Measurements from ENCODE around the gene UPB1.
A peak's percentile ranks its signal among the peaks of the same experiment; 100 is the strongest.

Gene UPB1

DNA sequence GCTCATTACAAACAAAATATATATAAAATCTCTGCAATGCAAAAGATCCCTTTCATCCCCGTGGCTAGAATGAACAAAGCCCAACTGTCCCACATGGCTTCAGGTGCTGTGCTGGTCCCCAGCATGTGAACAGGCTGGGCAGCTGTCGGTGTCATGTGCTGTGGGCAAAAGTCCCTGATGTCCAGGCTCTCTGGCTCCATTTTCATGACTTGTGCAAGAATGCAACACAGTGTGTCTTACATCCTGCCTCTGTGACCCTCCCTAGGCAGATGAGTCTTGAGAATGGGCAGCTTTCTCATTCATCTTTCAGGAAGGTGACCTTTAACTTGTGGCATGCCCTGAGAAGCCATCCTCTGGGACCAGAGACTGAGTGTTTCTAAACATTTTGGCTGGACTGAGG lies 45.3 kb downstream of the UPB1 start:
- DNase-seq, result no peak

DNA sequence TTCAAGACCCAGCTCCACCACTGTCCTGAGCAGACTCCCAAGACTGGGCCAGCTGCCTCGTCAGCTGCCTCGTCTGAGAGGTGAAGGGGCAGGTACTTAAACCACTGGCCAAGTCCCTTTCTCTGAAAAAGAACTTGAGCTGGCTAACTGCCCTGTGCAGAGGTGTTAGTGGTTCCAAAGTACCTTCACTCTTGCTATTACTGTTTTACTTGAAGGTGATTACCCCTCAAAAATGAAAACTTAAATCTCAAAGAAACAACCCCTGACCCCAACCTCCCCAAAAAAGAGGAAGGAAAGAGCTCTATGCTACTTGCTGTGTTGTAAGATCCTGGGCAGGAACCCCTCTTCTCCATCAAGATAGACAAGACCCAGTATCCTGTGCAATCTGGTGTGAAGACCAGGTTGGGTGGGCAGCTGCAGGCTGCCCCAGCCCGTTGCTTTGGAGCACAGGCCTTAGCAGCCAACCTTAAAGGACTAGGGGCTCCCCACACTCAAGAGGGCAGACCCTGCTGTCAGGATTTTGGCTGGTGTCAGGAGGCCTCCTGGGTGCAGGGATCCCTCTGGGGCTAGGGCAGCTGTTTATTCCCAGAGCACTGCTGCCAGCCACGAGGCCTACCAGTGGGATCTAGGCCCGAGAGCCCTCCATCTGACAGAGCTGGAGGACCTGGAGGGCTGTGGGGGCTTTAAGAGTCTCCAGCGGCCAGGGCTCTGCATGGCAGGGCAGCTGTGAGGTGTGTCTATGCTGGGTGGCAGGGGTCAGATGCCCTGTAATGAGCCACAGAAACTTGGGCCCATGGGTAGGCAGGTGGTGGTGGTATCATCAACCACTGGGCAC lies 46.8 kb downstream of the UPB1 start:
- DNase-seq, result no peak

- DNase-seq, result no peak
Observed at GRCh38 chr22:24542641-24543040, 47.5 kb downstream of the UPB1 start.

GRCh38 chr22:24543185-24543601 lies 48.1 kb downstream of the UPB1 start:
- no peak for DNase-seq

- no peak for DNase-seq
Observed at GRCh38 chr22:24543679-24544243, 48.6 kb downstream of the UPB1 start.

DNA sequence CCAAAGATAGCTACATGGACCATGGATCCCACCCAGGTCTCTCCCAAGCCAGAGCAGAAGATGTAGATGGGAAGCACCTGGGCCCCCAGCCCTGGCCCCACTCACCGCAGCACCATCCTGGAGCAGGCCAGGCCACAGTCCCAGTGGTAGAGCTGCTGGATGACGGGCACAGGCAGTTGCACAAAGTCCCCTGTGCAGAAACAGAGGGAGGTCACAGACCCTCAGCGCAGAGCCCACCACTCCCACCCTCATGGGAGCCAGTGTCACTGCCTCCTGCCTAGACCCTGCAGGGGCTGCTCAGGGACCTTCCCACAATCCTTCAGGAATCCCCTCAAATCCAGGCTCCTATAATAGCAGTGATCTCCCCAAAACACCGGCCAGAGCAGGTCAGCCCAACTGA lies 53.7 kb downstream of the UPB1 start:
- no peak for DNase-seq

DNA sequence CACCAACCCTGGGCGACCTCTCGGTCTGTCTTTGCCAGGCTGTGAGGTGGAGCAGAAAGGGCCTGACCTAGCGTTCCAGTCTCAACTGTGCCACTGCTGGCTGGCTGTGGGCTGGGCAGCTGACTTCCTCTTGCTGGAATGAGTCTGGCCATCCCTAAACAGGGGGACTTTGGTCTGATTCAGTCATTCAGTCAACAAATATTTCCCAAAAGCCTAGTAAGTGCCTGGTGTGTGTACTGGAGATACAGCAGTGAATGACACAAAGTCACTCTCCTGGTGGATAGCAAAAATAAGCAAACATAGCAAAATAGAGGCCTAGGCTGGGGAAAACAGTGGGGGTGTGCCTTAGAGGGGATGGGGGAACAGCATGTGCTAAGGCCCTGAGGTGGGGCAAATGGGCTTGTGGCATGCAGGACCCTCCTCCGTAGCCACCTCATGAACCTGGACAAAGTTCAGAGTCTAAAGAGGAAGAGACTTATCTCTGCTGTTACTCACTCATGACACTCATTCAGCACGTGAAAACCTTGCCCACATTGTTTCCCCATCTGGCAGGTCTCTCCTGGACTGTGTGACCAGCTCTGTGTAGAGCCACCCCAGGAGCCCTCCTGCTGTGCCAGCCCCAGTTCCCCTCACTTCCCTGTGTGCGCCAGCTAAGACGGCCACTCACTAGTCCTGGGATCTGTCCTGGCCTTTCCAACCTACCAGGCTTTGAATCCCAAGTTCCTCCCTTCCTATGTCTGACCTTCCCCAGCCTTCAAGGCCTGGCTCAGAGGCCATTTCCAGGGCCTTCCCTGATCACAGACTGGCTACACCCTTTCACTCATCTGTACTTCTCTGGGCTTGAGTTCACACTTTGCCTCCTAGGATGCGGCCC lies 55.1 kb downstream of the UPB1 start:
- peak; percentile 39 for DNase-seq

DNA sequence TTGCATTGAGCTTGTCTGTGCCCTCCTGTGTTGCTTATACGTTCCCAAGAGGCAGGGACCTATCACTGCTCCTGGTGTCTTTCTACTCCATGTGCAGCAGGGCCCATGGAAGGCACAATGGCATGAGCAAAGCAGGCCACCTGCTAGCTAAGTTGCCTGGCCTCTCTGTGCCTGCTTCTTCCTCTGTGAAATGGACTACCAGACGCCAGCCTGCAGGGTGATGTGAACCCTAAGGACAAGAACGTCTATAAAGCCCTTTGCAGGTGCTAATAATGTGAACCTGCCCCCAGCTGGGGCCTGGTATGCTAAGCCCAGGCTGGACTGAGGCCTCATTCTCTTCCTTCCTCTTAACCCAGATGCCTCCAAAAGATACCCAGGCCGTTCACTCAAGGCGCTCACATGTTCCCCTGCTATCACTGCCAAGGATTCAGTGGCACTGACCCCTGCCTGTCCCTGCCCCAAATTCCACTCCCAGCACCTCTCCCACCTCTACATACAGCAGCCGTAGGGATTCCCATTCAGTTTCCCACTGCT lies 55.8 kb downstream of the UPB1 start:
- no peak for DNase-seq

DNA sequence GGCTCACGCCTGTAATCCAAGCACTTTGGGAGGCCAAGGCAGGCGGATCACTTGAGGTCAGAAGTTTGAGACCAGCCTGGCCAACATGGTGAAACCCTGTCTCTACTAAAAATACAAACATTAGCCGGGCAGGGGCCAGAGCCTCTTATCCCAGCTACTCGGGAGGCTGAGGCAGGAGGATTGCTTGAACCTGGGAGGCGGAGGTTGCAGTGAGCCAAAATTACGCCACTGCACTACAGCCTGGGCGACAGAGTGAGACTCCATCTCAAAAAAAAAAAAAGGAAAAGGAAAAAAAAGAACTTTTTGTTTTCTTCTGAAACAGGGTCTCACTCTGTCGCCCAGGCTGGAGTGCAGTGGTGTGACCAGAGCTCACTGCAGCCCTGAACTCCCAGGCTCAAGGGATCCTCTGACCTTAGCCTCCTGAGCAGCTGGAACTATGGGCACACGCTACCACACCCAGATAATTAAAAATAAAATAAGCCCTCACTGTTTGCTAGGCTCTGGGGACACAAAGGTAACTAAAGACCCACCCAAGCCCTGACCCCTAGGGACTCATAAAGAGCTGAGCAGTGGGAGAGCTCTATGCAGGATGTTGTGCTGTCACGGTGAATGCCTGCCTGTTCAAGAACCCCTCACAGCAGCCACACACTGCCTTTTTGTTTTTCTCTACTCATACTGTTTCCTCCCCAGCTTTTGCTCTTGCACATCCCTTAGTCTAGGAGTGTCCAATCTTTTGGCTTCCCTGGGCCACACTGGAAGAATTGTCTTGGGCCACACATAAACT lies 57.6 kb downstream of the UPB1 start:
- peak; percentile 44 for DNase-seq

DNA sequence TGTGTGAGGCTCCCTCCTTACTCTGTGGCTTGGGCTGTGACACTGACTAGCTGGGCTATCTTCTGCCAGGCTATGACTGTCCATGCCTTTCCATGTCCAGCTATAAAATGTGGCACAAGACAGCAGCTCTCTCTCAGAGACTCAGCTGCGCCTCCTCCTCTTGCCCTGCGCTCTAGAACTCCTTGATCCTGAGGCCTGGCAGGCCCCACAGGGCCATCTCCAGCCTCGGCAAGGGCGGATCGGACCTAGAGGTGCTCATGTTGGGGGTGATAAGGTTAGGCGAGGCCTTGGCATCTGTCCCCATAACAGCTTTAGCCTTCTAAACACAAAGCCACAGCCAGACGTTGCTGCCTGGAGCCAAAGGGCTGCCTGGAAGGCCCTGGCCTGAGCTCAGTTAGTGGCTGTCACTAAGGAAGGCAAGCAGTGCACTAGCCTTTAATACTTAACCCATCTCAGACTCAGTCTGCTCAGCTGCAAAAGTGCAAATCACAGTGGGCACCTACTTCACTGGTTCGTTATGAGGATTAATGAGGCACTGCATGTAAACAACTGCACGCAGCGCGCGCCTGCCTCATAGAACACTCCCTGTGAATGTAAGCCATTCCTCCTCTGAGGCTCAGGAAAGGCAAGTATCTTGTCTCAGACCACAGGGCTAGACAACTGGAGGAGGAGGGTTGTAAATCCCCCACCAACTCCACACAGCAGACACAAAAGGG lies 58.6 kb downstream of the UPB1 start:
- DNase-seq, result no peak

DNA sequence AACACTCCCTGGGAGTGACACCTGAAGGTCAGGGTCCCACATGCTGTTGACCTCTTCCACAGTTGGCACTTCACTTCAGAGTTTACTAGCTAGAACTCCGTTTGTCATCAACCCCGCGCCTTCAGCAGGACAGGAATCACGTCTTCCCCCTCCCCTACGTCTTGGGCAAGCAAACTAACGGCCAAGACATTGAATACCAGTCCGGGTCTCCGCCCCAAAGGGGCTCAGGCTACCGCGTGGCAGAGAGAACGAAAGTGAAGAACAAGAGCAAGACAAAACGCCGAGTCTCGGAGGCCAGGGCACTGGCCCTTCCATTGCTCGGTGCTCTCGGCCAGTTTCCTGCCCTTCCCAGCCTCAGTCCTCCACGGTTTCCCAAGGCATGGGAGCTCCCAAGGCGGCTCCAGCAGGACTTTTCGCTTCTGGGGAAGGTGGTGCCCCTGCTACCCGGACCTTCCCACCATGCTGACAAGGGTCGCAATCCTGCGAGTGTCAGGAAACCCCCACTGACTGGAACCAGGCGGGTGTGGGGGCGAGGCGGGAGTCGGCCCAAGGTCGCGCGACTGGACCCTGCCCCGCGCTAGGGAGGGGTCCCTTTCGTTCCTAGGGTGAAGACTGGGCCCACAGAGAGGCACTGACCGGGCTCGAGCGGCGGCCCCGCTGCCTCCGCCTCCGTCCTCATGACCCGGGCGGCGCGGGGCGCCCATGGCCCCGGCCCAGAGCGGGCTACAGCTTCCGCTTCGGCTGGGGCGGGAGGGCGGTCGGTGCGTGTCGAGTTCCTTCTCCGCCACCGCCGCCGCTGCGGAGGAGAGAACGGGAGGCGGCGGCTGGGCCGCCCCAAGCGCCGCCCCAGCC lies 59.4 kb downstream of the UPB1 start, which contains the start of gene GUCD1:
Gene GUCD1 (minus strand): TSS at position 826 of the 852 bp plus-strand sequence. CDS start 147 bp downstream, at position 679.
- peak; percentile 27 for DNase-seq

GRCh38 chr22:24555165-24556039 lies 60.3 kb downstream of the UPB1 start, which contains the start of gene SNRPD3:
Gene SNRPD3 (plus strand): TSS chr22:24555999. CDS start chr22:24557675, 1,676 bp downstream.
- DNase-seq, result peak; percentile 99

DNA sequence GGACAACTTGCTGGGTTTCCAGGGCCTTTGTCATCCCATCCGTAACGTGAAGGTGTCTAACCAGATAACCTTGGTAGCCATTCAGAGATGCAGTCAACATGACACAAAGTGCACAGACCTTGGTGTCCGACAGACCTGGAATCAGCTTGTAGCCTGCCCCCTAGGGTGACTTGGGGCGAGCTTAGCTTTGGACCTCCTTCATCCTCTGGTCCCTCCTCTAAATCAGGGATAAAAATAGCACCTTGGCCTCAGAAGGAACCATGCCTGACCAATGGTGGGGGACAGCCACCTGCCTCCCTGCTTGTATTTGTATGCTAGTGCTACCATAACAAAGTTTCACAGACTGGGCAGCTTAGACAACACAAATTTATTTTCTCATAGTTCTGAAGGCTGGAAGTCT lies 64.3 kb downstream of the UPB1 start:
- DNase-seq, result no peak

DNA sequence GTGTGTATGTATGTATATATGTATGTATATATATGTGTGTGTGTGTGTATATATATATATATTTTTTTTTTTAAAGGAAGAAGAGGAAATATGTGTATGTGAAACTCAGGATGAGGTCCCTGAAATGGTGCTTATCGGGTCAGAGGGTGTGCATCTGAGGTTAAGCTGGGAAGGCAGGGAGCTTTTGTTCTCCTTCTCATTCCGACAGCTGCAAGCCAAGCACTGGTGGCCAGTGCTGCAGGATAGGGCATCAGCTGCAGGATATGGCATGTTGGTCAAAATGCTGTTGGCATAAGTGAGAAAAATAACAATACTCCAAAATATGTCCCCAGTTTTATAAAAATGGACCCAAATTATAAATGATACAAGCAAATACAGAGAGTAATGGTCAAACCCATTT lies 68.1 kb downstream of the UPB1 start:
- no peak for DNase-seq

GRCh38 chr22:24564376-24565058 lies 69.4 kb downstream of the UPB1 start:
- no peak for DNase-seq

DNA sequence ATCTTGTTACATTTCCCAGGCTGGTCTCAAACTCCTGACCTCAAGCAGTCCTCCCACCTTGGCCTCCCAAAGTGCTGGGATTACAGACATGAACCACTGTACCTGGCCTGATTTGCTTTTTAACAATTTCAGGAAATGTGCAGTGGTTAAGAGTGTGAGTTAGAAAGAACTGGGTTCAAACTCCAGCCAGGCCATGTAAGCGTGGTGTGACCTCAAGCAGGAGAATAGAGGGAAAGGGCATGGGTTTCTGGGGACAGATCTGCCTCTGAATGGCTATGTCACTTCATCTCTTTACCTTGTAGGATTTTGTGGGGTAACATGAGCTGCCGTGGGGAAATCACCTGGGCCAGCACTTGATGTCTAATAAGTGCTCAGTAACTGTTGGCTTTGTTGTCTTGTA lies 69.9 kb downstream of the UPB1 start:
- DNase-seq, result no peak

DNA sequence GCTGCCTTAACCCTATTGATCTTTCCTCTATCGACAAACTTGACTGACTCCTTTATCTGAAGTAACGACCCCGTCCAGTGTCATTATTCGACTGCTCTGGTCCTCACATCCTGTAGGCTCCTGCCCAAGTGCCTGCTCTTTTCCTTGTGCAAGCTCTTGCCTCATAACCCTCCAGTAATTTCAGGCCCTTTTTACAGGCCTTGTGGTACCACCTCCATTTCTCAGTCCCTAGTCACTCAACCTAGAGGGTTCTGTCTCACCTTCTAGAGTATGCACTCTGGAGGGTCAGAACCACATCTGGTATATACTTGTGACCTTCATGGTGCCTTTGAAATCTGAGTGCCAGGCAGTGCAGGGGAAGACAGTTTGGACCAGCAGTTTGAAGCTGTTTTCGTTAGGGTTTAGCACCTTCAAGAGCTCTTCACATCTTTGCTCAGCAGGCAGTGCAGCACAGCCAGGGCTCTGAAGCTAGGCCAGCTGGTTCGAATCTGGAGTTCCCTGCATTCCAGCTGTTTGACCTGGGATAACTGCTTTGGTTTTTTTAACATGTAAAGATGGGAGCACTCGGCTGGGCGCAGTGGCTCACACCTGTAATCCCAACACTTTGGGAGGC lies 71.9 kb downstream of the UPB1 start:
- DNase-seq, result no peak

DNA sequence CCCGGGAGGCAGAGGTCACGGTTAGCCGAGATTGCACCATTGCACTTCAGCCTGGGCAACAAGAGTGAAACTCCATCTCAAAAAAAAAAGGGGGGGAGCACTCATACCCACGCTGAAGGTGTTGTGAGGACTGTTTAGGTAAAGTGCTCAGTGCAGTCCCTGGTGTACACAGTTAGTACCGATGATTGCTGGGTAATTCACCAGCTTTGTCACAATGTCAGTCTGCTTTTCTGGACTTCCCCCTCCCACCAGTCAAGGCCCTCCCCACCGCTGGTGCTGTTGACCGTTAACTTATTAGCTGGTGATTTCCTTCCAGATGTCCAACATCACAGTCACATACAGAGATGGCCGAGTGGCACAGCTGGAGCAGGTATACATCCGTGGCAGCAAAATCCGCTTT lies 72.5 kb downstream of the UPB1 start:
- DNase-seq, result no peak

DNA sequence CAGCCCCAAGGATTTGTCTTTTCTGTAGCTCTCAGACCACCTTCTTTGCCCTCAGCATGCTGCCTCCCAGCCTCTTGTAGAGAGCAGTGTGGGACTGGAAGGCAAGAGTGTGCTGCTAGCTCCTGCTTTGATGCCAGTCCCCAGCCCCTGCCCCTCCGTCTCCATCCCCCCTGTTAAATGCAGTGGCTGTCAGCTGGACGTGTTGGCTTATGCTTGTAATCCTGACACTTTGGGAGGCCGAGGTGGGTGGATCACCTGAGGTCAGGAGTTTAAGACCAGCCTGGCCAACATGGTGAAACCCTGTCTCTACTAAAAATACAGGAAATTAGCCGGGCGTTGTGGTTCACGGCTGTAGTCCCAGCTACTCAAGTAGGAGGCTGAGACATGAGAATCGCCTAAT lies 76.1 kb downstream of the UPB1 start:
- no peak for DNase-seq

Data from CD4-positive, alpha-beta T cell treated with Interleukin-15 for 1 hour (primary cell).